ENCODE measurements around the gene SYNCRIP.

DNA sequence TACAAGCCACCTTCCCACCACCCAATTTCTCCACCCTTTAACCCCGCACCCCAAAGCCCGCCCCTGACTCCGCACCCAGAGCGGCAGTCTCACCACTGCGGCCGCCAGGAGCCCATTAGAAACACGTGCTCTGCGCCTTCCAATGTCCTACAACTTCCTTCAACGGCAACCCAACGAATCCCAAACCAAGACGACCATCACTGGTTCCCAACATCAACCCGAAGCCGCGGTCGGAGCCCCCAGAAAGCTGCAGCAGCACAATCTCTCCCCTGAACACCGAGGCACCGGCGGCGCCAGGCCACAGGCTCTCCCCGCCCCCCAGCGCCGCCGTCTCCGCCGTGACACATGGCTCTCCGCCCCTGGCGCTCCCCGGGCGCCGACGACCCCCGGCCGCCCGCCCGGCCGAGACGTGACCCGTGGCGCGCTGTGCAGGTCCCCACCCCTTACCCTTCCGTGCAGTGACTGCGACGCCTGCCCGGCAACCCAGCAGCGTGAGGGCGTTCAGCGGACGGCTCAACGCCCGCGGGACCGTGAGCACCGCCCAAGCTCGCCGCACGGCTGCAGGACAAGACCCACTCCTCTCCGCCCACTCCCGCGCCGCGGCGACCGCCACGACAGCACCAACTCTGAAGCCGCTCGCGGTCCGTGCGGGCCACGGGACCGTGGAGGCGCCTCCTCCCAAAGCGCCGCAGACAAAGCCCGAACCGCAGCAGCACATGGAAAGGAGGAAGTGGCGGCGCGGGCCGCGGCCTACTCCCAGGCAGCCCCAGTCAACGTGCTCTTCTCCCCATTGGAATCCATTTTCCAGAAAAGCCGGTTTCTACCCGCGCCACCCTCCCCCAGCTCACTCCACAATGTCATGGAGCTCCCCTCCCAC is 551 bp downstream of the SYNCRIP start:
- no peak for TF ChIP-seq RFX5 (IDR thresholded peaks at IDR 0.05; ENCODE audit: low read depth, low read length)
- TF ChIP-seq, protein P1, sequence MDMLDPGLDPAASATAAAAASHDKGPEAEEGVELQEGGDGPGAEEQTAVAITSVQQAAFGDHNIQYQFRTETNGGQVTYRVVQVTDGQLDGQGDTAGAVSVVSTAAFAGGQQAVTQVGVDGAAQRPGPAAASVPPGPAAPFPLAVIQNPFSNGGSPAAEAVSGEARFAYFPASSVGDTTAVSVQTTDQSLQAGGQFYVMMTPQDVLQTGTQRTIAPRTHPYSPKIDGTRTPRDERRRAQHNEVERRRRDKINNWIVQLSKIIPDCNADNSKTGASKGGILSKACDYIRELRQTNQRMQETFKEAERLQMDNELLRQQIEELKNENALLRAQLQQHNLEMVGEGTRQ (IDR thresholded peaks at IDR 0.05; ENCODE audit: low read depth, low read length), result peak; percentile 35; the same call in 1 of the 2 replicates

Data from IMR-90 (cell line).